Fibroblast of skin of back (primary cell): Measurements from ENCODE around the gene SMTNL2. TPM values are rescaled to one million over a fixed set of nuclear protein-coding genes. Genes with fewer than 3 reads are reported as not detected.
A peak's percentile ranks its signal among the peaks of the same experiment; 100 is the strongest.

Source experiments
- DNase-seq: peaks from one replicate; pipeline ENCODE4 v3.0.0-alpha.2; 2013
- polyA plus RNA-seq, 2 experiments: library from polyadenylated mRNA; unstranded; fragments of 120-200 nt; gene quantifications; one replicate each; pipeline ENCODE4 v1.2.1, GENCODE V29; 2013; ENCODE audit not compliant: insufficient read length in 2 of 2

Gene SMTNL2
- polyA plus RNA-seq (2013, experiment 1 of 2; ENCODE audit: insufficient read length) = 0.24 TPM
- polyA plus RNA-seq (2013, experiment 2 of 2; ENCODE audit: insufficient read length) = 0.50 TPM

DNA sequence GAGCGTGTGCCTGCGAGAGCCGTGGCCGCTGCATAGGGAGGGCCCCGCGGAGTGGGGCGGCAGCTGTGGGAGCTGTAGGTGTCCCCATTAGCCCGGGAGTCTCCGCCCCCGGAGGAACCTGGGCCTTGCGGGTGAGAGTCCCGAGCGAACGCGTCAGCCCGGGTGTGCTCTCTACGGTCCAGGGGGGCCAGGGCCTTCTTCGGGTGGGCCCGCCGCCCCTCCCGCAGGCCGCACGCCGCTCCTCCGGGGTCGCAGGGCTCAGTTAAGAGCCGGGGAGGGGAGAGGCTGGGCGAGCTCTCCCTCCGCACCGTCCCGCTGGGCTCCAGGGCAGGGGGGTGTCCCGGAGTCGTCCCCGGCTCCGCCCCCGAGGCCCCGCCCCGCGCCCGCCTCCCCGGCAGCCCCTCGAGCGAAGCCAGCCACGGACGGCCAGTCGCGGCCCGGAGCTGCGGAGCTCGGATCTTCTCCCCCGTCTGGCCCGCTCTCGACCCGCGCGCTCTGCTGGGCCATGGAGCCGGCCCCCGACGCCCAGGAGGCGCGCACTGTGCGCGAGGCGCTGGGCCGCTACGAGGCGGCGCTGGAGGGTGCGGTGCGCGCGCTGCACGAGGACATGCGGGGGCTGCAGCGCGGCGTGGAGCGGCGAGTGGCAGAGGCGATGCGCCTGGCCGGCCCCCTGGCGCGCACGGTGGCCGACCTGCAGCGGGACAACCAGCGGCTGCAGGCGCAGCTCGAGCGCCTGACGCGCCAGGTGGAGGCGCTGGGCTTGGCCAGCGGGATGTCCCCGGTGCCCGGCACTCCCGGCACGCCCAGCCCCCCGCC, at the start of gene SMTNL2:
Gene SMTNL2, plus strand, starts transcription at position 429 of the 816 bp plus-strand sequence. Its CDS starts 77 bp downstream, at position 506.
- DNase-seq = no peak

- no peak for DNase-seq
Measured at GRCh38 chr17:4534928-4535666, 49.2 kb upstream of the SMTNL2 start.

- DNase-seq = no peak
Measured at GRCh38 chr17:4535667-4536258, 48.6 kb upstream of the SMTNL2 start.

GRCh38 chr17:4536259-4536741, 48.0 kb upstream of the SMTNL2 start:
- DNase-seq = peak; percentile 14

DNA sequence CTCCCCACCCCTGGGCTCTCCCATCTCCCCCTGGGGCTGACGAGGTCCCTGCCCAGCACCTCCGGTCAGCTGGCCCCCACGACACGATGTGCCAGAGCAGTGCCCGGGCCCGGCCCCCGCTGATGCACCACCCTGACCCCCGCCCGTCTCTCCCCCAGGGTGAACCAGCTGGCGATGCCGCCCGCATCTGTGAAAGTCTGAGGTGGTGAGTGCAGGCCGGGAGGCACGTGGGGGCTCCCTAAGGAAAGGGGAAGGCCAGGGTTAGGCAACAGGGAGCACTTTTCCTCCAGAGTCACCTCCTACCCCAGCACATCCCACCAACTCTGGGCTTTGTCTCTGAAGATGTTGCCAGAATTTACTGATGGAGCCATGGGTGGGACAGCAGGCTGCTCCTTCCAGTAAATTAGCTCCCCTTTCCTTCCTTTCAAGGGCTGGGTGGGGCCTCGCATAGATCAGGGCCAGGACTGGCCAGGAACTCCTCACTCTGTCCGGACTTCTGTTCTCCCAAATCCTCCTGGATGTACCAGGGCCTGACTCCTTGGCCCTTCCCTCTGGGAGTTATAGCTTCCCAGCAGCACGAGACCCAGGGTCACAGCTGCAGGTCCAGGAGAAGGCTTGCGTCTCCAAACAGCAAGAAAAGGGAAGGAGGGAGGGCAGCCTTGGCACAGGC, 47.5 kb upstream of the SMTNL2 start:
- DNase-seq = no peak

DNA sequence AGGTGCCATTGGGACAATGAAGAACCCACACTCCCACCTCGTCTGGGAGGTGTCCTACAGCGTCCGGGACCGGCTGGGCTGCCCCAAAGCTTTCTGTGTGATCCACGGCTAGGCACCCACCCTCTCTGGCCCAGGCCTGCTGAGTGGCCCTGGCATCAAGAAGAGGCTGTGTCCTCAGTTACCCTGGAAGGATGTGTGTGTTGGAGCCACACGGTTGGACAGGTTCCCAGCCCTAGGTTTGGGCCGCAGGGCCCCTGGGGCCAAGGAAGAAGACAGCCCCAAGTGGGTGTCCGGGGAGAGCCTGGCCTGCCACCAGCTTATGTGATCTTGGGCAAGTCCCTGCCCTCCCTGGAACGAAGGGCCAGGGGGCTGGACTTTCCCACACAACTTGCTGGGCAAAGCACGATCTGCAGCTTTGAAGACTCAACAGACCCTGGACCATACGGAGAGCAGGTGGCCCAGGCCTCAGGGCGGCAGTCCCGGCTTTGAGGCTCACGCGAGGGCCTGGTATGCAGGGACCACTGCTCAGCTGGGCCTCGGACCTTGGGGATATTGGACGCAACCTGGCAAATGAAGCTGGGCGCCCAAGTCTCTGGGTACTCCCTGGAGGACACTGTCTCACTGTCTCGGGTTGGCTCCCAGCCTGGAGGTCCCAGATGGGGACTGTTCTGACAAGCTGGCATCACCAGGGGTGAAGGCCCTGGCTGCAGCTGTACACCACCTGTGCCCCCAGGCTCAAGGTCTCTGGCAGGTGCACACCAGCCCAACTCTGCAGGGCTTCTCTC, 46.7 kb upstream of the SMTNL2 start:
- no peak for DNase-seq

DNA sequence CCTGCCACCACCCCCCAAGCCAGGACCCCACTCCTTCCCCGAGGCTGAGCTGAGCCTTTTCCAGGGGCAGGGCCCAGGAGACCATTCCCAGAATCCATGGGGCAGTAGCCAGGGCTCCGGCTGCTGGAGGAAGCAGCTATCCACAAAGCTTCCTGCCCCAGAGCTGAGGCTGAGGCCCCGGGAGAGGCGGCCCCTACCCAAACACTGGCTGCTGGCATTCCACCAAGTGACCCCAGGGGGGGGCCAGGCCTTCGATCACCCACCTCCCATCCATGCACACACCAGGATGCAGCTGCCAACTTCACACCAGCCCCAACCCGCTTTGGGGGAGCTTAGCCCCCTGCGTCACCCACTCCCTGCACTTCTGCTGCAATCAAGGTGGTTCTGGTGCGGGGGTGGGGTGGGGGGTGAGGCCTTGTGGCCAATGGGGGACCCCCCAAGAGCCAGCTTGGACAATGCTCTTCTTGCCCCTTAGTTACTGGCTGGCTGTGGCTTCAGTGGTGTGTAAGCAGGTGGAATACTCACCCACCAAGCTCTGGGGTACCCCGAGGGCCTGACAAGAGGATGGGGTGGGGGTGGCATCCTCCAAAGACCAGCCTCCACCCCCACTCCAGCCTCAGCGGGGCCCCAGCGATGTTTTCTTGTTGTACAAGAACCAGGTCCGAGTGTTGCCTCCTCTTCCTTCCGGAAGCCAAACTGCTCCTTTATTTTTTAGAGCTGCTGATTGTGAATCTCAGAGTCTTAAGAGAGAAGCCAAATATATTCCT, 45.9 kb upstream of the SMTNL2 start:
- no peak for DNase-seq

DNA sequence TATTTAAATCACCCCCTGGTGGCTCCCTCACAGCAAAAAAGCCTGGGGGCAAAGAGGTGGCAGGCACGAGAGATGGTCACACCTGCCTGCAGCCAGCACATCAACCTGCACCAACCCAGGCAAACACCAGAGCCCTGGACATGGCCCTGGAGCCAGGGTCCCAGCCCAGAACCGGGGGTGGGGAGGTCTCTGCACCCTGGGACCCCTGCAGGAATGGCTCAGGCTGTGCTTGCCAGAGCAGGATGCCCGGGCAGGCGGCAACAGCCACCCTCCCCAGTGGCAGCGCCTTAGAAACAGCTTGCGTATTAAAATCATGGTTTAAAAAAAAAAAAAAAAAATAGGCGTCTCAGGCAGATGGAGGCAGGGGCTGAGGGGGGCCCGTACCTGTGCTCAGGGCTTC, 45.3 kb upstream of the SMTNL2 start:
- no peak for DNase-seq

- DNase-seq = no peak
Measured at GRCh38 chr17:4539576-4540223, 44.6 kb upstream of the SMTNL2 start.

DNA sequence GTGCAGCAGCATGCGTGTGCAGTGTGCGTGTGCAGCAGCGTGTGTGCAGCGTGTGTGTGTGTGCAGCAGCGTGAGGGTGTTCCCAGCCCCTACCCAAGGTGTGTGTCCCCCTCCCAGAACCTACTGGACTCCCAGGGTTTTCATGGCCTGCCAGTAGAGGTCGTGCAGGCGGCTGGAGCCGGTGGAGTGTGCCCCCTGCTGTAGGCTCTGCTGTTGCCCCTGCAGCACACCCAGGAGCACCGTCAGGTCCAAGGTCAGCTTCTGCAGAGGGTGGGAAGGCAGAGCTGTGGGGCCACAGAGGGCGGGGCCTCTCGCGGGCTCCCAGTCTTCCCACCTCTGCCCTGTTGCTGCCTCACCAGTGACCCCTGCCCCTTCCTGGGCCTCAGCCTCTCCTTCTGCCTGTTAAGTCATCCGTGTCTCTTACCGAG, 44.1 kb upstream of the SMTNL2 start:
- no peak for DNase-seq

DNA sequence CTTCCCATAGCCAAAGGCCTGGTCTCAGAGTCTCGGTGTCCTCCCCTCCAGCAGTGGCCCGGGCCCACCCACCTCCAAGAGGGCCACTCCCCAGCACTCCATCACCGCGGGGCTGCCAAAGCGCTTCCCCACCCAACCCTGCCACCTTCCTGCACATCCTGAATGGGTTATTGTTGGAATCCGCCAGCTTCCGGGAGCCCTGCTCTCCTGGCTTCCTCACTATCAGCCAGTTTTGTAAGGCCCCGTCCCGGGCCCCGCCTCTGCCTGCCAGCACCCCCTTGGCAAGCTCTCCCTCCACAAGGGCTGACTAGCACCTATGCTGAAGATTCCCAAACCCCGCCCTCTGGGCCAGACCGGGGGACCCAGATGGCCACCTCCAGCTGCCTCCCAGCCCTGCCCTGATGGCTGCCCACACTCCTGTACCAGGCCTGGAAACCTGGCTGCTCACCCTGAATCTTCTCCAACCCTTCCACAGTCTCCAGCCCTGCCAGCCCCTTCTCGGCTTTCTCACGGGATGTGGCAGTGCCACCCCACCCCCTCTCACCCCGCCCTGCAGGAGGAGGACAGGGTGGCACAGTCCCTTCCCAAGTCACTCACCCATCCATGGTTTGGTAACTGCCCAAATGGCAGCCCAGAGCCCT, 43.5 kb upstream of the SMTNL2 start:
- DNase-seq = no peak

- DNase-seq = no peak
Measured at GRCh38 chr17:4541328-4542002, 42.9 kb upstream of the SMTNL2 start.

GRCh38 chr17:4542003-4542725, 42.2 kb upstream of the SMTNL2 start:
- no peak for DNase-seq

GRCh38 chr17:4542726-4543191, 41.6 kb upstream of the SMTNL2 start:
- DNase-seq = no peak

- DNase-seq = no peak
Measured at GRCh38 chr17:4543557-4544026, 40.7 kb upstream of the SMTNL2 start.

DNA sequence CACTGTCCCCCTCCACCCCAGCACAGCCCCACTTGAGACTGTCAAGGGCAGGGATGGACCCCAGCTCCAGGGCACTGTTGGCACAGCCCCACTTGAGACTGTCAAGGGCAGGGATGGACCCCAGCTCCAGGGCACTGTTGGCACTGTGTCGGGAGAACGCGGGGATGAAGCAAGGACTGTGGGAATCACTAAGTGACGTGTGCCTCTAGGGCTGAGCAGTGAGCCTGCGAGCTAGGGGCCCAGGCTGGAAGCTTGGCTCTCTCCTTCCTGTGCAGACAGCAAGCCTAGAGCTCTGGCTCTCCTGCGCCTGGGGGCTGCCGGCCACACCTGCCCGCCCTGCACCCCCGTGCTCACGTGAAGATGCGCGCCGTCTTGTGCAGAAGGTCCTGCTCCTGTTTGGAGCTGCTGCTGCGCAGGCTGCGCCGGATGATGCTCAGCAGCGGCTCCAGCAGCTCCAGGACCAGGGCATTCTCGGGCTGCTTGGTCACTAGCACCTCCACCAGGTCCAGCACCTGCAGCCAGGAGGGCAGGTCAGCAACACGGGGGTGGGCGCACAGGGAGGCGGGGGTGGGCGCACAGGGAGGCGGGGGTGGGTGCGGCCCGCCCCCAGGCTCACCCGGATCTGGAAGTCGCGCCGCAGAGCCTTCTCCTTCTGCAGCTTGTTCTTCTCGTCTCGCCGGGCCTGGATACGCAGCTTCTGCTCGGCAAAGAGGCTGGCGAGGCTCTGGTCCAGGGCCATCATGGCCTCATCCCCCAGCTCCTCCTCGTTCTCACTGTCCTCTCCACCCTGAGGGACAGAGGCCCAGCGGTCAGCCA, 40.0 kb upstream of the SMTNL2 start:
- no peak for DNase-seq

DNA sequence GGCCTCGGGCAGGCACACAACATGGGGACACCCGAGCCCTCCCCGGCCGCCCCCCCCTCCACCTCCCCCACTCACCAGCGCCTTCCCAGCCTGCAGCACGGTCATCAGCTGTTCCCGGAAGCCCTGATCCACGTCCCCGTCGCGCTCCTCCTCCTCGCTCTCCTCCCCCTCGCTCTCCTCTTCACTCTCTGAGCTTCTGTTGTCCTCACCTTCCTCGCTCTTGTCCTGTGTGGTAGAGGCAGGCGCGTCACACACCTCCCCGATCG, 39.4 kb upstream of the SMTNL2 start:
- no peak for DNase-seq
